ENCODE measurements around the gene BRCA2. TPM values are rescaled to one million over a fixed set of nuclear protein-coding genes. Genes with fewer than 3 reads are reported as not detected.

Gene BRCA2
- total RNA-seq, 4 donors from 2014 or later: 2.1 to 6.1 (median 4.1) TPM

GRCh38 chr13:32300406-32300805 lies 14.9 kb upstream of the BRCA2 start:
- no peak for DNase-seq
- no peak overlapping the region for H3K27ac ChIP-seq
- no peaks in the 10 kb centered on the region for H3K4me1 ChIP-seq
- intact Hi-C loops (cut with DNase I): no loop called here
- H3K27me3 ChIP-seq: peaks cover 0 to 7% (median 0%) of the 10 kb centered on the region in 4 donors
- TF ChIP-seq POLR2A (IDR thresholded peaks at IDR 0.05): no peak
- TF ChIP-seq, protein P1, sequence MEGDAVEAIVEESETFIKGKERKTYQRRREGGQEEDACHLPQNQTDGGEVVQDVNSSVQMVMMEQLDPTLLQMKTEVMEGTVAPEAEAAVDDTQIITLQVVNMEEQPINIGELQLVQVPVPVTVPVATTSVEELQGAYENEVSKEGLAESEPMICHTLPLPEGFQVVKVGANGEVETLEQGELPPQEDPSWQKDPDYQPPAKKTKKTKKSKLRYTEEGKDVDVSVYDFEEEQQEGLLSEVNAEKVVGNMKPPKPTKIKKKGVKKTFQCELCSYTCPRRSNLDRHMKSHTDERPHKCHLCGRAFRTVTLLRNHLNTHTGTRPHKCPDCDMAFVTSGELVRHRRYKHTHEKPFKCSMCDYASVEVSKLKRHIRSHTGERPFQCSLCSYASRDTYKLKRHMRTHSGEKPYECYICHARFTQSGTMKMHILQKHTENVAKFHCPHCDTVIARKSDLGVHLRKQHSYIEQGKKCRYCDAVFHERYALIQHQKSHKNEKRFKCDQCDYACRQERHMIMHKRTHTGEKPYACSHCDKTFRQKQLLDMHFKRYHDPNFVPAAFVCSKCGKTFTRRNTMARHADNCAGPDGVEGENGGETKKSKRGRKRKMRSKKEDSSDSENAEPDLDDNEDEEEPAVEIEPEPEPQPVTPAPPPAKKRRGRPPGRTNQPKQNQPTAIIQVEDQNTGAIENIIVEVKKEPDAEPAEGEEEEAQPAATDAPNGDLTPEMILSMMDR (IDR thresholded peaks at IDR 0.05): no peak
- no peak overlapping the region for H3K4me3 ChIP-seq
- H3K9me3 ChIP-seq: no peaks in the 10 kb centered on the region
- WGBS, 2 donors: 55 to 73% methylated on average over 8 of the region's 8 CpGs
- no peaks in the 10 kb centered on the region for H3K36me3 ChIP-seq

DNA sequence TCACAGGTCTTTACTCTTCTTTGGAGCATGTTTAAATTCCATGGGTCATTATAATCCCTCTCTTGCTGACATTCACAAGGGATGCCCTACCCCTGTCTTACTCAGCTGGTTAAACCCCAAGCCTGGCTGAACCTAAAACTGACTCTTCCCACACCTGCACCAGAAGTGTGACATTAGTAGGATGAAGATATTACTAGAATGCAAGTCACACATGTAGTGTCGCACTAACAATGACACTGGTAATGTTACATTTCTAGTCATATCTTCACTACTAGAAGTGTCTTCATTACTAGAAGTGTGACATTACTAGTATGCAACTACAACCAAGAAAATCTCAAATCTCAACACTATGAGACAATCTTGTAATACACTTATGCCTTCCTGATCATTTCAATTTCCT lies 14.4 kb upstream of the BRCA2 start:
- Histone ChIP-seq H3K27me3 (peaks cover 0 to 7% (median 0%) of the 10 kb centered on the region in 4 donors), H3K9me3 (no peaks in the 10 kb centered on the region), H3K4me1 (no peaks in the 10 kb centered on the region), H3K36me3 (no peaks in the 10 kb centered on the region), H3K27ac (no peak overlapping the region), H3K4me3 (no peak overlapping the region)
- 69 to 90% methylated on average over 1 of the region's 1 CpG for WGBS, 2 donors
- intact Hi-C loops (cut with DNase I): no loop called here
- TF ChIP-seq, protein P1 (IDR thresholded peaks at IDR 0.05): no peak
- TF ChIP-seq POLR2A (IDR thresholded peaks at IDR 0.05): no peak
- DNase-seq: no peak

DNA sequence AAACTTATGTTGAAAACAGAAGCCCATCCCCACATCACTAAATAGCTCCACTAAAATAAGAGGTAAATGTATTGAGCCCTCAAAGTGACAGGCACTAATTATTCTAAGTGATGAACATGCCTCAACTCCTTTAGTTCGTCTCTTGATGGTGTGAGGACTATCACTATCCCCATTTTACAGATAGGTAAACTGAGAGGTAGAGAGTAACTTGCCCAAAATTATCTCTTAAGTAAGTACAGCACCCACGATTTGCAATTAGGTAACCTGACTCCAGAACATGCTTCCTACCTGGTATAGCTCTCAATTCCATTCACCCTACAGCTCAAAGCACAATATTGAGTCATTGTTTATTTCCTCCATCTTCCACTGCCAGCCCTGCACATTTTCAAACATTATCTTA lies 12.8 kb upstream of the BRCA2 start:
- TF ChIP-seq, protein P1 (IDR thresholded peaks at IDR 0.05): no peak
- TF ChIP-seq POLR2A (IDR thresholded peaks at IDR 0.05): no peak
- intact Hi-C loops (cut with DNase I): no loop called here
- 66 to 68% methylated on average over 2 of the region's 2 CpGs for WGBS, 2 donors
- H3K27ac ChIP-seq: no peak overlapping the region
- DNase-seq: no peak
- no peaks in the 10 kb centered on the region for H3K9me3 ChIP-seq
- no peaks in the 10 kb centered on the region for H3K4me1 ChIP-seq
- no peak overlapping the region for H3K4me3 ChIP-seq
- no peaks in the 10 kb centered on the region for H3K36me3 ChIP-seq
- peaks cover 0 to 7% (median 0%) of the 10 kb centered on the region in 4 donors for H3K27me3 ChIP-seq

- H3K4me3 ChIP-seq: no peak overlapping the region
- intact Hi-C loops (cut with DNase I): no loop called here
- H3K27ac ChIP-seq: no peak overlapping the region
- H3K9me3 ChIP-seq: no peaks in the 10 kb centered on the region
- peaks cover 0 to 4% (median 0%) of the 10 kb centered on the region in 4 donors for H3K27me3 ChIP-seq
- H3K4me1 ChIP-seq: peaks cover 0 to 10% (median 0%) of the 10 kb centered on the region in 3 donors
- H3K36me3 ChIP-seq: no peaks in the 10 kb centered on the region
- TF ChIP-seq, protein P1 (IDR thresholded peaks at IDR 0.05): no peak
- TF ChIP-seq POLR2A (IDR thresholded peaks at IDR 0.05): no peak
- no peak for DNase-seq
Observed at GRCh38 chr13:32305646-32306045, 9.7 kb upstream of the BRCA2 start.

GRCh38 chr13:32309312-32310133 lies 5.8 kb upstream of the BRCA2 start:
- Histone ChIP-seq H3K36me3 (no peaks in the 10 kb centered on the region), H3K9me3 (no peaks in the 10 kb centered on the region), H3K27ac (peak overlapping the region in 1 of 4 donors; percentile 30), H3K27me3 (no peaks in the 10 kb centered on the region), H3K4me3 (peak overlapping the region in 3 of 4 donors; percentile 13 to 52 (median 28)), H3K4me1 (peaks cover 0 to 10% (median 0%) of the 10 kb centered on the region in 3 donors)
- TF ChIP-seq, protein P1 (IDR thresholded peaks at IDR 0.05): no peak
- TF ChIP-seq POLR2A (IDR thresholded peaks at IDR 0.05): no peak
- intact Hi-C loops (cut with DNase I): loop anchor here (10.0 kb wide), 1 partner anchor 395 kb away; no protein-coding TSS in a partner anchor
- no peak for DNase-seq
- WGBS, 2 donors: 26 to 35% methylated on average over 10 of the region's 10 CpGs

Data from esophagus squamous epithelium (tissue), 5 donors.